Nephron progenitor cell (in vitro differentiated cells): ENCODE measurements around the gene PALLD.

Source experiments
- DNase-seq: peaks from one replicate; pipeline ENCODE4 v3.0.0; 2021
- H3K27ac Mint-ChIP-seq: 2 replicates; pipeline ENCODE4 v1.8.0; 2021; ENCODE audit warnings: mild to moderate bottlenecking, moderate library complexity, mixed read lengths
- H3K27me3 Mint-ChIP-seq: 2 replicates; pipeline ENCODE4 v1.8.0; 2021; ENCODE audit warnings: mild to moderate bottlenecking, low read depth, mixed read lengths; ENCODE audit not compliant: poor library complexity
- H3K36me3 Mint-ChIP-seq: 2 replicates; pipeline ENCODE4 v1.8.0; 2021; ENCODE audit warnings: low read depth, mixed read lengths
- H3K4me1 Mint-ChIP-seq: 2 replicates; pipeline ENCODE4 v1.8.0; 2021; ENCODE audit warnings: mixed read lengths
- H3K4me3 Mint-ChIP-seq: 2 replicates; pipeline ENCODE4 v1.8.0; 2021; ENCODE audit warnings: mild to moderate bottlenecking, moderate library complexity, mixed read lengths
- H3K9me3 Mint-ChIP-seq: 2 replicates; pipeline ENCODE4 v1.8.0; 2021; ENCODE audit warnings: mild to moderate bottlenecking, moderate library complexity, mixed read lengths
- CTCF ChIP-seq: fragments of 200-600 bp; sonication (generic); IDR thresholded peaks from 2 replicates; pipeline ENCODE4 v1.5.0; 2021; ENCODE audit warnings: antibody characterized with exemption

PALLD gene

DNA sequence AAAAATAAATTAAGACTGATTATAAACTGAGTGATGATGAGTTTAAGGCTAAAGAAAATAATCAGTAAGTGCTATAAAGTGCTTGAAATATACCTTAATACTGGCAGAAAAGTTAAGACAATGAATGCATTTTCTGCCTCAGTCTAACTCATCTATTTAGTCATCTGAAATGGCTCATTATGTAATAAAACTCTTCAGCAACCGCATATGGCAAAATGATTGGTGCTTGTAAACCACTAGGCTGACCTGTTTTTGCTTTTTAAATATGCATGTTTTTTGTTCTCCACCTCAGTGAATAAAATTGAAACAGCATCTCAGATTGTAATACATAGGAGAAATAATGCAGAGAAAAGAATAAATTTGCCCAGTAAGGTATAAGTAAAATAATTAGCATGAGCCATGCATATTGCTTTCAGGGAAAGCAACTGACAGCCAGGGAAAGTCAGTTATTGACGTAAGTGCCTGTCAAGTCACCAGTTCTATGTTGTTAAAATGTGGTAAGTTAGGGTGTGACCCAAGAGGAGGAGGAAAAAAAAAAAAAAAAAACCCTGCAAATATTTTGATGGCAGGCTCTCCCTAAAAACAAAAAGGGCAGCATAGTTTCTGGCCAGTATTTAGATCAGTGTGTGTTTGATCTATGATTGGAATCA is 167.5 kb downstream of the PALLD start:
- Mint-ChIP-seq H3K4me1 (peaks cover 82% of the 10 kb centered on the region), H3K4me3 (no peak overlapping the region), H3K36me3 (peaks cover 10% of the 10 kb centered on the region), H3K9me3 (no peaks in the 10 kb centered on the region), H3K27ac (no peak overlapping the region), H3K27me3 (no peaks in the 10 kb centered on the region)
- no peak for DNase-seq
- no peak for TF ChIP-seq CTCF

DNA sequence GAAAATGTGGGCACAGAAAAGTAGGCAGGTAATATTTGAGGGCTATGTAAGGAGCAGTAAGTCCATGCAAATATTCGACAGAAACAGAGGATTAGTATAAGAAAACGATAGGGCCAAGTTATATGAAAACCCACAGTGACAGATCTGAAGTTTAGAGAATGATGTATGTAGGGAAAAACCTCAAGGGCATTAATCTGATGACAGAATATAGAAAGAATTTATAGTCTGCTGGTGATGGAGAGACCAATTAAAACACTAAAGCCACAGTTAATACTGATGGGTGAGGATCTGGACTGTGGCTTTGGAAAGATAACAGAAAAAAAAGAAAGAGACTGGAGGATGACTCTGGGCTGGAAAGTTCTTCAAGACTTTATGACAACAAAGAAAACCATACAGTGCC is 169.7 kb downstream of the PALLD start:
- Mint-ChIP-seq H3K4me1 (peaks cover 66% of the 10 kb centered on the region), H3K9me3 (no peaks in the 10 kb centered on the region), H3K36me3 (peaks cover 22% of the 10 kb centered on the region), H3K4me3 (no peak overlapping the region), H3K27ac (peak overlapping the region; percentile 78), H3K27me3 (no peaks in the 10 kb centered on the region)
- TF ChIP-seq CTCF: no peak
- no peak for DNase-seq

DNA sequence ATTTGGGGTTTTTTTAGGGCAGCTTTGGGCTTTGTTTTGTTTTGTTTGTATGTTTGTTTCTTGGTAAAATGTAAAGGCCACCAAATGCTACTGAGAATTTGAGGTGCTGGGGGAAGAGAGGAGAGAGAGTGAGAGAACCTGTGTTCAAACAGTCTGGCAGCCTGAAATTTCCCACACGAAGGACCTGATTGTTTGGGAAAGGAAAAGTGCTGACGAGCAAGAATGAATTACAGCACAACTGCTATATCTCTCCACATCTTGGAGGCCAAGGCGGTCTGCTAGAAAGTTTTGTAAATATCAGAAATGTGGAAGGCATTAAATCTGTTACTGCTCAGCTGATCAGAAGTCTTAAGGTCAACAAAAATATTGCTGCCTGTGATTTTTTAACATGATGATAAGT is 170.5 kb downstream of the PALLD start:
- H3K9me3 Mint-ChIP-seq: no peaks in the 10 kb centered on the region
- H3K4me1 Mint-ChIP-seq: peaks cover 58% of the 10 kb centered on the region
- no peak for DNase-seq
- peak overlapping the region; percentile 22 for H3K4me3 Mint-ChIP-seq
- peaks cover 25% of the 10 kb centered on the region for H3K36me3 Mint-ChIP-seq
- TF ChIP-seq CTCF: no peak
- peak overlapping the region; percentile 78 for H3K27ac Mint-ChIP-seq
- H3K27me3 Mint-ChIP-seq: no peaks in the 10 kb centered on the region

DNA sequence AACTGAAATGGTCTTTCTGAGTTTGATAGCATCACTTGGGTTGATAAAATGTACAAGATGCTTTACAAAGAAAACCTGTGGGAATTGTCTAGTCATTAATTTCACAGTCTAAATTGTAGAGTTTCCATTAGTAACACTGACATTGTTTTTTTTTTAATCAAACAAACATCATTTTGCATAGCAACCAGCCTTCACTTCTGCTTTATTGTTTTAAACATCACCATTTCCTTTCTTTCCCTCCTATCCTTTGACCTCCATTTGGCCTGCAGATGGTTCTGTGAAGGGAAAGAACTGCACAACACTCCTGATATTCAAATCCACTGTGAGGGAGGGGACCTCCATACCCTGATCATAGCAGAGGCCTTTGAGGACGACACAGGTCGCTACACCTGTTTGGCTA is 171.1 kb downstream of the PALLD start:
- Mint-ChIP-seq H3K27ac (no peak overlapping the region), H3K27me3 (no peaks in the 10 kb centered on the region), H3K4me3 (no peak overlapping the region), H3K9me3 (no peaks in the 10 kb centered on the region), H3K36me3 (peaks cover 25% of the 10 kb centered on the region), H3K4me1 (peaks cover 53% of the 10 kb centered on the region)
- DNase-seq: no peak
- TF ChIP-seq CTCF: no peak

DNA sequence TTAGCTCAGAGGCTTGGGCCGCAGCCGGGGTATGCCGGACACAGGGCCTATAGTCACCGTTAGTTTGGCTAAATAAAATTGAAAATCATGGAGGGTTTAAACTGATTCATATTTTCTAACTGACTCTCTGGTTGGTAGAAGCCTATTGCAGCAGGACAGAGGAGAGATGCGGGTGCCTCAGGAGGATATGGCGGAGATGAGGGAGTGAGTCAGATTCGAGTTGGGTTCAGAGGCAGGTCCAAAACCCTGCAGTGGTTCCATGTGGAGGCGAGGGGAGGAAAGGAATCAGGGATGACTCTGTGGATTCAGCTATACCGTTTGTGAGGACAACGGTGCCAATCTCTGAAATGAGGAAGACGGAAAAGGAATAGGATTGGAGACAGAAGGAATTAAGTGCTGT is 176.6 kb downstream of the PALLD start:
- H3K4me1 Mint-ChIP-seq: peaks cover 25% of the 10 kb centered on the region
- no peak for TF ChIP-seq CTCF
- DNase-seq: no peak
- H3K9me3 Mint-ChIP-seq: no peaks in the 10 kb centered on the region
- H3K4me3 Mint-ChIP-seq: no peak overlapping the region
- H3K36me3 Mint-ChIP-seq: peaks cover 45% of the 10 kb centered on the region
- no peak overlapping the region for H3K27ac Mint-ChIP-seq
- H3K27me3 Mint-ChIP-seq: no peaks in the 10 kb centered on the region

GRCh38 chr4:168674077-168674747 is 177.4 kb downstream of the PALLD start:
- Mint-ChIP-seq H3K9me3 (no peaks in the 10 kb centered on the region), H3K4me3 (no peak overlapping the region), H3K36me3 (peaks cover 39% of the 10 kb centered on the region), H3K27ac (no peak overlapping the region), H3K27me3 (no peaks in the 10 kb centered on the region), H3K4me1 (peaks cover 28% of the 10 kb centered on the region)
- no peak for DNase-seq
- no peak for TF ChIP-seq CTCF
